ENCODE data around the gene TMEM109. TPM values are rescaled to one million over a fixed set of nuclear protein-coding genes. Genes with fewer than 3 reads are reported as not detected.

The TMEM109 gene
- total and polyA plus RNA-seq, 9 of the 15 experiments (the other 6 are each of a cell fraction or from before 2014, with no cell fraction given): 9.2 to 71.3 (median 30.5) TPM

DNA sequence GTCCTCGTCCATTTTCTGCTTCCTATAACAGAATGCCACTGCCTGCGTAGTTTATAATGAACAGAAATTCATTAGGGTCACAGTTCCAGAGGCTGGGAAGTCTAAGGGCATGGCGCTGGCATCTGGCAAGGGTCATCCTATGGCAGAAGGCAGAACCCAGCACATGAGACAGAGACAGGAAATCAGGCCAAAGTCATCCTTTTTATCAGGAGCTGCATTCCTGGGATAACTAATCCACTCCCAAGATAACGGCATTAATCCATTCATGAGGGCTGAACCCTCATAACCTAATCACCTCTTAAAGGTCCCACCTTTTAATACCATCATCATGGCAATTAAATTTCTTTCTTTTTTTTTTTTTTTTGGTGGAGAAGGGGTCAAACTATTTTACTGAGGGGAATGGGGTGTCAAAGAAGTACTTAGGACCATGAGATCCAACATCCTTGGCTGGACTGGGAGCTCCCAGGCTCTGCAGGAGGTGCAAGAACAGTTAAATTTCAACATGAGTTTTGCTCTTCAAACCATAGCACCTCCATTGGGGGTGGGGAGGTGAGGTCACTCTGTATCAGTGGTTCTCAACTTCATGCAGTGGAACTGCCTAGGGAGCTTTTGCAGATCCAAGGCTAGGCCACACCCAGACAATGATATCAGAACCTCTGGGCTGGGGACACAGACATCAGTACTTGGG is 4.4 kb downstream of the TMEM109 start:
- Histone ChIP-seq H3K79me2 (ENCODE audit: control insufficient read depth, insufficient read depth, low read length) (peaks cover 54% of the 10 kb centered on the region), H3K27me3 (ENCODE audit: control insufficient read depth in 2 of 2, insufficient read depth in 2 of 2, low read length in 2 of 2) (no peaks in the 10 kb centered on the region), H3K9me3 (replicated peaks; ENCODE audit: control insufficient read depth, insufficient read depth, low read depth, low read length) (no peaks in the 10 kb centered on the region), H4K20me1 (replicated peaks; ENCODE audit: control insufficient read depth, insufficient read depth, low read length) (peaks cover 5% of the 10 kb centered on the region; the same call in 1 of the 2 replicates), H3K36me3 (ENCODE audit: control insufficient read depth, insufficient read depth, low read length) (peaks cover 58% of the 10 kb centered on the region), H3K4me1 (replicated peaks in 1 of 2; ENCODE audit: control insufficient read depth in 2 of 2, insufficient read depth in 2 of 2, low read length in 2 of 2) (peaks cover 10 to 21% of the 10 kb centered on the region in 2 experiments; a peak in 4 of 5 replicates), H3K9ac (ENCODE audit: insufficient read depth in 1 of 2, low read depth in 2 of 2, low read length in 2 of 2) (no peak overlapping the region; a peak in 1 of 4 replicates), H3K4me2 (ENCODE audit: insufficient read depth, low read length) (no peak overlapping the region), H2AFZ (ENCODE audit: low read depth, low read length) (no peak overlapping the region), H3K9me1 (ENCODE audit: control insufficient read depth, insufficient read depth, low read length) (no peaks in the 10 kb centered on the region), H3K4me3 (no peak overlapping the region), H3K27ac (ENCODE audit: extremely low read depth, low read depth, low read length) (no peak overlapping the region)
- FAIRE-seq: peak; percentile 77
- peak in 2 of 4 experiments; percentile 61 to 64 for DNase-seq (ENCODE audit: extremely low read depth in 1 of 4, low spot score in 3 of 4)
- ChIA-PET POLR2A (interaction anchor here (0.7 to 1.0 kb wide), 2 partner anchors 9 to 17 kb away, joined by 3 read pairs; no protein-coding TSS in a partner anchor), CTCF (ENCODE audit: low intra/inter-chr PET ratio) (no interaction called here)
- ATAC-seq: peak; percentile 18; the same call in 2 of the 3 replicates
- in situ Hi-C loops (cut with MboI) (no loop called here), intact Hi-C loops (cut with micrococcal nuclease) (no loop called here)
- TF ChIP-seq, protein P1, sequence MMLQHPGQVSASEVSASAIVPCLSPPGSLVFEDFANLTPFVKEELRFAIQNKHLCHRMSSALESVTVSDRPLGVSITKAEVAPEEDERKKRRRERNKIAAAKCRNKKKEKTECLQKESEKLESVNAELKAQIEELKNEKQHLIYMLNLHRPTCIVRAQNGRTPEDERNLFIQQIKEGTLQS (IDR thresholded peaks at IDR 0.05): peak; percentile 46
- TF ChIP-seq, protein P1 (CRISPR knock-in tag; conservative IDR thresholded peaks at IDR 0.05): no peak
- TF ChIP-seq, protein P2, sequence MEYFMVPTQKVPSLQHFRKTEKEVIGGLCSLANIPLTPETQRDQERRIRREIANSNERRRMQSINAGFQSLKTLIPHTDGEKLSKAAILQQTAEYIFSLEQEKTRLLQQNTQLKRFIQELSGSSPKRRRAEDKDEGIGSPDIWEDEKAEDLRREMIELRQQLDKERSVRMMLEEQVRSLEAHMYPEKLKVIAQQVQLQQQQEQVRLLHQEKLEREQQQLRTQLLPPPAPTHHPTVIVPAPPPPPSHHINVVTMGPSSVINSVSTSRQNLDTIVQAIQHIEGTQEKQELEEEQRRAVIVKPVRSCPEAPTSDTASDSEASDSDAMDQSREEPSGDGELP (CRISPR knock-in tag; IDR thresholded peaks at IDR 0.05; ENCODE audit: borderline replicate concordance): no peak
- 0 out of 2 replicates have a peak, but pooled peaks have one; percentile 37 for TF ChIP-seq JUND (IDR thresholded peaks at IDR 0.05; ENCODE audit: borderline replicate concordance, low read depth, low read length)
- peak; percentile 55; the same call in 1 of the 3 replicates for TF ChIP-seq JUND (tag; IDR thresholded peaks at IDR 0.05; ENCODE audit: borderline replicate concordance, low read depth, low read length)
- TF ChIP-seq, protein P3, sequence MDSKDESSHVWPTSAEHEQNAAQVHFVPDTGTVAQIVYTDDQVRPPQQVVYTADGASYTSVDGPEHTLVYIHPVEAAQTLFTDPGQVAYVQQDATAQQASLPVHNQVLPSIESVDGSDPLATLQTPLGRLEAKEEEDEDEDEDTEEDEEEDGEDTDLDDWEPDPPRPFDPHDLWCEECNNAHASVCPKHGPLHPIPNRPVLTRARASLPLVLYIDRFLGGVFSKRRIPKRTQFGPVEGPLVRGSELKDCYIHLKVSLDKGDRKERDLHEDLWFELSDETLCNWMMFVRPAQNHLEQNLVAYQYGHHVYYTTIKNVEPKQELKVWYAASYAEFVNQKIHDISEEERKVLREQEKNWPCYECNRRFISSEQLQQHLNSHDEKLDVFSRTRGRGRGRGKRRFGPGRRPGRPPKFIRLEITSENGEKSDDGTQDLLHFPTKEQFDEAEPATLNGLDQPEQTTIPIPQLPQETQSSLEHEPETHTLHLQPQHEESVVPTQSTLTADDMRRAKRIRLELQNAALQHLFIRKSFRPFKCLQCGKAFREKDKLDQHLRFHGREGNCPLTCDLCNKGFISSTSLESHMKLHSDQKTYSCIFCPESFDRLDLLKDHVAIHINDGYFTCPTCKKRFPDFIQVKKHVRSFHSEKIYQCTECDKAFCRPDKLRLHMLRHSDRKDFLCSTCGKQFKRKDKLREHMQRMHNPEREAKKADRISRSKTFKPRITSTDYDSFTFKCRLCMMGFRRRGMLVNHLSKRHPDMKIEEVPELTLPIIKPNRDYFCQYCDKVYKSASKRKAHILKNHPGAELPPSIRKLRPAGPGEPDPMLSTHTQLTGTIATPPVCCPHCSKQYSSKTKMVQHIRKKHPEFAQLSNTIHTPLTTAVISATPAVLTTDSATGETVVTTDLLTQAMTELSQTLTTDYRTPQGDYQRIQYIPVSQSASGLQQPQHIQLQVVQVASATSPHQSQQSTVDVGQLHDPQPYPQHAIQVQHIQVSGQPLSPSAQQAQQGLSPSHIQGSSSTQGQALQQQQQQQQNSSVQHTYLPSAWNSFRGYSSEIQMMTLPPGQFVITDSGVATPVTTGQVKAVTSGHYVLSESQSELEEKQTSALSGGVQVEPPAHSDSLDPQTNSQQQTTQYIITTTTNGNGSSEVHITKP (IDR thresholded peaks at IDR 0.05; ENCODE audit: partially characterized antibody): peak; percentile 65
- TF ChIP-seq ATF7 (IDR thresholded peaks at IDR 0.05): peak; percentile 29; the same call in 1 of the 2 replicates
- no TSS peak for BruUV-seq (replicated peaks)
- 91% methylated on average over 3 of the region's 4 CpGs for WGBS (ENCODE audit: insufficient coverage, low coverage, missing lambda C conversion rate)

Measured in K562 (cell line).